Activated CD4-positive, alpha-beta T cell treated with anti-CD3 and anti-CD28 coated beads for 4 hours (primary cell): ENCODE measurements around the gene CCDC117.

ENCODE experiments used
- DNase-seq, 2 donors: peaks; one replicate each; pipeline ENCODE4 v3.0.0-alpha.2; 2020

CCDC117 gene

DNA sequence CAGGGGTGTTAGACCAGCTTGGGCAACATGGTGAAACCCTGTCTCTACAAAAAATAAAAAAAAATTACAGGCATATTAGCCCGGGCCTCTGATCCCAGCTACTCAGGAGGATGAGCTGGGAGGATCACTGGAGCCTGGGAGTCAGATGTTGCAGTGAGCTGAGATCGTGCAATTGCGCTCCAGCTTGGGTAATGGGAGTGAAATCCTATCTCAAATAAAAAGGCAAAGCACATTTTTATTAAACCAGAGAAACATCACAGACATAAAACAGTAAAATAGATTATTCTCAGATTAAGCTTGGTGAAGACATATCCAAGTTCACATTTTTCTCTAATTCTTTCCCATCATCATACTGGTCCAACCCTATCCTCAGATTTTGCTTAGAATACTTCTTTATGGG, 57.9 kb downstream of the CCDC117 start:
- no peak for DNase-seq

DNA sequence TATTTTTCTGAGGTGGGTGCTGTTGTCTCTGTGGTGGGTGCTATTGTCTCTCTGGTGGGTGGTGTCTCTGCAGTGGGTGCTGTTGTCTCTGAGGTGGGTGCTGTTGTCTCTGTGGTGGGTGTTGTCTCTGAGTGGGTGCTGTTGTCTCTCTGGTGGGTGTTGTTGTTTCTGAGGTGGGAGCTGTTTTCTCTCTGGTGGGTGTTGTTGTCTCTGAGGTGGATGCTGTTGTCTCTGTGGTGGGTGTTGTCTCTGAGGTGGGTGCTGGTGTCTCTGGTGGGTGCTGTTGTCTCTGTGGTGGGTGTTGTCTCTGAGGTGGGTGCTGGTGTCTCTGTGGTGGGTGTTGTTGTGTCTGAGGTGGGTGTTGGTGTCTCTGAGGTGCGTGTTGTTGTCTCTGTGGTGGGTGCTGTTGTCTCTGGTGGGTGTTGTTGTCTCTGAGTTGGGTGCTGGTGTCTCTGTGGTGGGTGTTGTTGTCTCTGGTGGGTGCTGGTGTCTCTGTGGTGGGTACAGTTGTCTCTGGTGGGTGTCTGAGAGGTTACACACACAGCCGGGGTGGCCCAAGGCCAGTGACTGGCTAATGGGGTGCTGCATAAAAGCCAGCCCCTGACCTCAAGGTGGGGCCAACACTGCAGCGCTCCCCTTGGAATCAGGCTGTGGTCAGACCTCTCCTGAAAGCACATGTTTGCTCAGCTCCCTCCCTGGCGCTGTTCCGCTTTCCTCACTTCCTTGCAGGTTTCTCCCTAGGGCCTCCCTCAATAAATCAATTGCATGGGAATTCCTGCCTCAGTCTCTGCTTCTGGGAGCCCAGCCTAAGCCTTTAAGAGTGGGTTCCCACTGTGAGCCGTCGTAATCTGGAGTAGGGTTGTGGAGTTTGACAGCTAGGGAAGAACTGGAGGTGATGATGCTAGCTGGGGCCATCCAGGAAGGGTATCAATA, 58.9 kb downstream of the CCDC117 start:
- no peak for DNase-seq

DNA sequence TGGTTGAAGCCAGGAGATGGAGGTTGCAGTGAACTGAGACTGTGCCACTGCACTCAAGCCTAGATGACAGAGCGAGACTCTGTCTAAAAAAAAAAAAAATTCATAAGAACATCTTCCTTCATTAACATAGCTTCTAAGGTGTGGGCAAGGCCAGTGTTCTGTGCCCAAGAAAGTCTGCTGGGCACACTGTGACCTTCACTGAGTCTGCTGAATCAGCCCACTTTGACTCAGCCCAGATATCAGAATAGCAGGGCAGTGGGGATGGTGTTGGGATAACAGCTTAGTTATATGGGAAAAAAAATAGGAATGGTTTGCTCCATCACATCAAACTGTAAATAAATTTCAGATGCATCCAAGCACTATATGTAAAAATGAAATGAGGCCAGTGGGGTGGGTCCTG, 60.2 kb downstream of the CCDC117 start:
- no peak for DNase-seq

DNA sequence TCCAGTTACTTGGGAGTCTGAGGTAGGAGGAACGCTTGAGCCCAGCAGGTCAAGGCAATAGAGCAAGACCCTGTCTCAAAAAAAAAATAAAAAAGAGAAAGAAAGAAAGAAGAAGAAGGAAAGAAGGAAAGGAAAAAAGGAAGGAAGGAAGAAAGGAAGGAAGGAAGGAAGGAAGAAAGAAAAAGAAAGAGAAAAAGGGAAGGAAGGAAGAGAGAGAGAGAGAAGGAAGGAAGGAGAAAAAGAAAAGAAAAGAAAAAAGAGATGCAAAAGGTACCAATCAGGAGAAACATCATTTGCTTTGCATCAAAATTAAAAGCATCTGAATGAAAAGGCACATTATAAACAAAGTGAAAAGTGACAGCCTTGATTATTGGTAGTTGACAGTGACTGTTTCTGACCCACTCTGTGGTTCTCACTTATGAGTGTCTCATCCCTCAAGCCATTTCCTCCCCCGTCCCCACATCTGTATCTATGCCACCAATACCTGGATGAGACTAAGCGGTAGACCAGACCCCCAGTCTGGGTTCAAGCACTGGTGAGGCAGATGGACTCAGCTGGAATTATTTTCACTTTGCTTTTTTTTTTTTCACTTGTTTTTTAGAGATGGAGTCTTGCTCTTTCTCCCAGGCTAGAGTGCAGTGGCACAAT, 60.9 kb downstream of the CCDC117 start:
- DNase-seq = no peak

DNA sequence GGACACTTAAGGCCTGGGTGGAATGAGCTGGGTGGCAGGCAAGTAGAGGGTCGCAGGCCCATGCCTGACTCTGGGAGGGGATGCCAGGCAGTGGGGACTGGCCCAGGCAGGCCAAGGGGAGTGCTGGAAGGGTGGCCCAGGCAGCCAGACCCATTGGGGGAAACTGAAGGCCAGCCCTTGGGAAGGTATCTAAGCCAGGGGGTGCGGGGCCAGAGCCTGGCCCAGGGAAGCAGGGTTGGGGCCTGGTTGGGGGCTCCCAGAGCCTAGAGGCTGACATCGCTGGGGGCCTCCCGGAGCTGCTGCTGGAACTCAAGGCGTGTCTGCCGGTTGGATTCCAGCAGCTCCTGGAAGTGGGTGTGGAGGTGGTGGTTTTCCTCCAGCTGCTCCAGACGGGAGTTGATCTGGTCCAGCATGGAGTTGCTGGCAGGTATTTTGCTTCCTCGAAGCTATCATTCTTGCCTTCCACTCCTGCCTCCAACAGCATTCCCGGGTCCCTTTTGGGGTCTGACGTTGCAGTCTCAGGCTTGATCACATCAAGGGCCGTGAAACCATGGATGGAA, 63.2 kb downstream of the CCDC117 start:
- no peak for DNase-seq

DNA sequence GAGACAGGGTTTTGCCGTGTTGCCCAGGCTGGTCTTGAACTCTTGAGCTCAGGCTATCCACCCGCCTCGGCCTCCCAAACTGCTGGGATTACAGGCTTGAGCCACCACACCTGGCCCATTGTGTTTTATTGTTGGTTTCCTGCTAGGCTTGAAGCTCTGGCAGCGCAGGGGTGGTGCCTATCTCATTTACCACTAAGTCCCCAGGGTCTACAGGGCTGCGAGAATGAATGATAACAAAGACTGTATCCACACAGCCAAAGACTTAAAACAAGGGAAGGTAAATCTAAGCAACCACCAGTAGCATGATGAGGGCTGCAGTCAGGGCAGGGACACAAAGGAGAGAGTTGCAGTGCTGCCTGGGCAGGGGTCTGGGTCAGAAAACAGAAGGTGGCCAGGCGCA, 65.1 kb downstream of the CCDC117 start:
- DNase-seq = no peak
